ENCODE measurements around the gene XG. TPM values are rescaled to one million over a fixed set of nuclear protein-coding genes. Genes with fewer than 3 reads are reported as not detected.
"Not testable (repeated sequence)": the region's sequence is repeated elsewhere in the genome, so short reads cannot be mapped to it uniquely, and the experiment has no call there.

Gene XG
- total and polyA plus RNA-seq, 2 of the 4 experiments (the other 2 are of a cell fraction), result under 0.01 TPM; not detected in 1

DNA sequence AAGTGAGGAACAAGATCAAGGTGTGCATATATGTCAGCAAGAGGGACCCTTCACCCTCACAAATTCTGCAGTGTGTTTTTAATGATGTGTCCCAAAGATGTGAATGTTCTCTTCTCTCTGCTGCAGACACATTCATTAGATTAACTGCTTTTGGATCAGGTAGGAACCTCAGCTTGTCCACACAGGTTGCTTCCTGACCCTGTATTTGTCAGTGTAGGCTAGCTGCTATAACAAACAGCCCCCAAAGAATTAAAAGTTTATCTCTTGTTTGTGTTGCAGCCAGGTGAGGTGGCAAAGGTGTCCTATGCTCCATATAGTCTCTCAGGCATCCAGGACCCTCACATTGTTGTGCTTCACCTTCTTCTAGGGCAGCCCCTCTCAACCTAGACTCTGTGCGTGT is 17.8 kb downstream of the XG start:
- Histone ChIP-seq H3K18ac (ENCODE audit: low read depth, low read length) (no peak overlapping the region), H2AK9ac (replicated peaks; ENCODE audit: low read depth, low read length, poor library complexity) (no peak overlapping the region), H3K9ac (ENCODE audit: low read depth, low read length) (no peak overlapping the region), H4K20me1 (ENCODE audit: insufficient read depth, low read length) (no peaks in the 10 kb centered on the region), H3K4me3 (ENCODE audit: insufficient read depth, low read depth, low read length) (no peak overlapping the region), H2AFZ (replicated peaks; ENCODE audit: low read length, poor library complexity) (no peak overlapping the region), H3K14ac (replicated peaks; ENCODE audit: low read depth, low read length) (no peak overlapping the region), H2BK120ac (ENCODE audit: low read depth, low read length) (no peak overlapping the region), H3K27me3 (ENCODE audit: control insufficient read depth, insufficient read depth, low read length) (peaks cover 3% of the 10 kb centered on the region; the same call in 1 of the 2 replicates), H3K9me3 (ENCODE audit: control insufficient read depth, insufficient read depth, low read length) (peaks cover 1% of the 10 kb centered on the region; the same call in 1 of the 2 replicates), H4K91ac (ENCODE audit: insufficient read depth, low read depth, low read length) (no peak overlapping the region), H2BK15ac (ENCODE audit: low read depth, low read length) (no peak overlapping the region), H3K79me1 (ENCODE audit: low read depth in 1 of 2, low read length in 2 of 2) (no peaks in the 10 kb centered on the region), H3K36me3 (ENCODE audit: control insufficient read depth, insufficient read depth, low read length) (no peaks in the 10 kb centered on the region), H2BK20ac (ENCODE audit: low read depth, low read length) (no peak overlapping the region), H3K27ac (ENCODE audit: insufficient read depth, low read length) (no peak overlapping the region), H3K56ac (ENCODE audit: extremely low read depth, insufficient read depth, low read length) (no peak overlapping the region), H3K9me1 (ENCODE audit: insufficient read depth, low read length) (no peaks in the 10 kb centered on the region), H3K4me1 (ENCODE audit: control insufficient read depth, insufficient read depth, low read length) (no peaks in the 10 kb centered on the region), H3K4ac (ENCODE audit: low read depth, low read length) (no peak overlapping the region), H3K23ac (ENCODE audit: low read depth, low read length) (no peak overlapping the region), H3K4me2 (ENCODE audit: low read depth, low read length) (no peak overlapping the region), H4K5ac (ENCODE audit: low read depth, low read length) (no peak overlapping the region), H4K8ac (ENCODE audit: low read depth in 2 of 2, low read length in 2 of 2) (no peak overlapping the region), H2AK5ac (ENCODE audit: low read depth, low read length) (no peak overlapping the region), H2BK5ac (ENCODE audit: low read depth, low read length, poor library complexity, severe bottlenecking) (no peak overlapping the region)
- ATAC-seq (ENCODE audit: low read depth), result no peak
- dilution Hi-C loops (cut with HindIII; ENCODE audit: low sequenced_read_pairs, unreplicated experiment), result no loop called here
- no peak for DNase-seq
- intact Hi-C loops (cut with micrococcal nuclease), result no loop called here
- in situ Hi-C loops (cut with MboI; ENCODE audit: low sequenced_read_pairs), result no loop called here
- ChIA-PET CTCF (no interaction called here), POLR2A (ENCODE audit: unreplicated experiment) (no interaction called here)
- no CpG with 5 or more reads among the region's 1 CpG for WGBS, 2 experiments (ENCODE audit: extremely low coverage in 2 of 2, insufficient read length in 1 of 2)
- TF ChIP-seq MAFK (IDR thresholded peaks at IDR 0.05; ENCODE audit: low read depth, low read length), result no peak
- no TSS peak for BruUV-seq (replicated peaks)

DNA sequence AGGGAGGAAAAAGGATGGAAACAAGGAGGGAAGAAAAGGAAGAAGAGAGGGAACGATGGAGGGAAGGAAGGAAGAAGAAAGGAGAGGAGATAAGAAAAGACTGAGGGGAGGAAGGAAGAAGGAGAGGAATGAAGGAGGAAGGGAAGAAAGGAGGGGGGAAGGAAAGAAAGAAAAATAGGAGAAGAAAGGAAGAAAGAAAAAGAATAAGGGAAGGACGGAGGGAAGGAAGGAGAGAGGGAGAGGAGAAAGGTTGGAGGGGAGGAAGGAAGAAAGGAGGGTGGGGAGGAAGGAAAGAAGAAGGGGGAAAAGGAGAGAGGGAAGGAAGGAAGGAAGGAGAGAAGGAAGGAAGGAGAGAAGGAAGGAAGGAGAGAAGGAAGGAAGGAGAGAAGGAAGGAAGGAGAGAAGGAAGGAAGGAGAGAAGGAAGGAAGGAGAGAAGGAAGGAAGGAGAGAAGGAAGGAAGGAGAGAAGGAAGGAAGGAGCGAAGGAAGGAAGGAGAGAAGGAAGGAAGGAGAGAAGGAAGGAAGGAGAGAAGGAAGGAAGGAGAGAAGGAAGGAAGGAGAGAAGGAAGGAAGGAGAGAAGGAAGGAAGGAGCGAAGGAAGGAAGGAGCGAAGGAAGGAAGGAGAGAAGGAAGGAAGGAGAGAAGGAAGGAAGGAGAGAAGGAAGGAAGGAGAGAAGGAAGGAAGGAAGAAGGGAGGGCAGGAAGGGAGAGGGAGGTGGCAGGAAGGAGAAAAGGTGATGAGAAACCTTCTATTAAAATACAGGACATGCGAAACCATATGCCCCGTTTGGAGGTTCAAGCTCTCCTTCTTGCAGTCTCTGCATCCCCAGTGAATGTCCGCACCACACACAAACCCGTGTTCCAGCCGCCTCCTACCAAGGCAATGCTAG is 21.6 kb downstream of the XG start:
- dilution Hi-C loops (cut with HindIII; ENCODE audit: low sequenced_read_pairs, unreplicated experiment); H2BK15ac ChIP-seq (ENCODE audit: low read depth, low read length); in situ Hi-C loops (cut with MboI; ENCODE audit: low sequenced_read_pairs); H3K9me3 ChIP-seq (ENCODE audit: control insufficient read depth, insufficient read depth, low read length); H4K20me1 ChIP-seq (ENCODE audit: insufficient read depth, low read length); H4K5ac ChIP-seq (ENCODE audit: low read depth, low read length); H3K27ac ChIP-seq (ENCODE audit: insufficient read depth, low read length); BruUV-seq (replicated peaks); H3K4me3 ChIP-seq (ENCODE audit: insufficient read depth, low read depth, low read length); H2BK120ac ChIP-seq (ENCODE audit: low read depth, low read length); H3K9ac ChIP-seq (ENCODE audit: low read depth, low read length); CTCF ChIA-PET; H3K4me1 ChIP-seq (ENCODE audit: control insufficient read depth, insufficient read depth, low read length); POLR2A ChIA-PET (ENCODE audit: unreplicated experiment); H3K9me1 ChIP-seq (ENCODE audit: insufficient read depth, low read length); H3K14ac ChIP-seq (replicated peaks; ENCODE audit: low read depth, low read length); ATAC-seq (ENCODE audit: low read depth); H3K79me1 ChIP-seq (ENCODE audit: low read depth in 1 of 2, low read length in 2 of 2); H3K4ac ChIP-seq (ENCODE audit: low read depth, low read length); H2AFZ ChIP-seq (replicated peaks; ENCODE audit: low read length, poor library complexity); H4K8ac ChIP-seq (ENCODE audit: low read depth in 2 of 2, low read length in 2 of 2); H3K36me3 ChIP-seq (ENCODE audit: control insufficient read depth, insufficient read depth, low read length); intact Hi-C loops (cut with micrococcal nuclease); H2BK5ac ChIP-seq (ENCODE audit: low read depth, low read length, poor library complexity, severe bottlenecking); H3K4me2 ChIP-seq (ENCODE audit: low read depth, low read length); DNase-seq; H3K27me3 ChIP-seq (ENCODE audit: control insufficient read depth, insufficient read depth, low read length); H2BK20ac ChIP-seq (ENCODE audit: low read depth, low read length); H3K56ac ChIP-seq (ENCODE audit: extremely low read depth, insufficient read depth, low read length); H4K91ac ChIP-seq (ENCODE audit: insufficient read depth, low read depth, low read length); H3K18ac ChIP-seq (ENCODE audit: low read depth, low read length); H3K23ac ChIP-seq (ENCODE audit: low read depth, low read length); H2AK9ac ChIP-seq (replicated peaks; ENCODE audit: low read depth, low read length, poor library complexity); H2AK5ac ChIP-seq (ENCODE audit: low read depth, low read length): not testable (repeated sequence)
- 25 to 100% methylated on average over 1 to 2 of the region's 10 CpGs for WGBS, 2 experiments (ENCODE audit: extremely low coverage in 2 of 2, insufficient read length in 1 of 2)

Measured in IMR-90 (cell line).